ENCODE data around the gene LRRC75A. TPM values are rescaled to one million over a fixed set of nuclear protein-coding genes. Genes with fewer than 3 reads are reported as not detected.
"Not testable (repeated sequence)": the region's sequence is repeated elsewhere in the genome, so short reads cannot be mapped to it uniquely, and the experiment has no call there.

Gene LRRC75A
- polyA plus RNA-seq, 2 of the 4 experiments (the other 2 are of a cell fraction): 0.65 to 0.85 TPM

DNA sequence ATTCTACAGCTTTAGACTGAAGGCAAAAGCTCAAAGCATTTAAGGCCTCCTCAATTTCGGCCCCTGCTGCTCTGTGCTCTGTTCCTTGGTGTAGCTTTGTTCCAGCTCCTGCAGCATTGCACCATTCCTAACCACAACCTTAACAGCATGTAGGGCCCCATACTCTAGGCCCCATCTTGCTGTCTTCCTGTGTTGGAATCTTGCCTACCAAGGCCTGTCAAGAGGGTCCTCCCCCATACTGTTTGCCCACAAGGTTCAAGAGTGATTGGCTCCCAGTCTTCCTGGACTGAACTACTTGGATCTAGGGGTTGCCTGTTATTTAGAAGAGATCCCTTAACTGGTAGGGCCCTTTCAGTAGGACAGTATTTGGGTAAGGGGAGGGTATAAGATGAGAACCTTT lies 49.9 kb downstream of the LRRC75A start:
- 63% methylated on average over 1 of the region's 1 CpG for WGBS (ENCODE audit: missing lambda C conversion rate)
- peak overlapping the region; percentile 75 for H3K4me3 ChIP-seq
- peaks cover 53% of the 10 kb centered on the region for H3K4me1 ChIP-seq
- POLR2A ChIA-PET: interaction anchor here (1.4 to 2.3 kb wide), 3 partner anchors 14 to 156 kb away, joined by 4 to 15 read pairs (median 7); partner anchors contain the start of gene UBB
- CTCF ChIA-PET: interaction anchor here (0.9 to 29.8 kb wide), 7 partner anchors 10 to 147 kb away, joined by 3 to 589 read pairs (median 5); no protein-coding TSS in a partner anchor
- TF ChIP-seq, protein P1, sequence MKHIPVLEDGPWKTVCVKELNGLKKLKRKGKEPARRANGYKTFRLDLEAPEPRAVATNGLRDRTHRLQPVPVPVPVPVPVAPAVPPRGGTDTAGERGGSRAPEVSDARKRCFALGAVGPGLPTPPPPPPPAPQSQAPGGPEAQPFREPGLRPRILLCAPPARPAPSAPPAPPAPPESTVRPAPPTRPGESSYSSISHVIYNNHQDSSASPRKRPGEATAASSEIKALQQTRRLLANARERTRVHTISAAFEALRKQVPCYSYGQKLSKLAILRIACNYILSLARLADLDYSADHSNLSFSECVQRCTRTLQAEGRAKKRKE (CRISPR knock-in tag; IDR thresholded peaks at IDR 0.05; ENCODE audit: low read depth): 0 out of 2 replicates have a peak, but pooled peaks have one; percentile 19
- no peak for TF ChIP-seq TP53 (CRISPR knock-in tag; IDR thresholded peaks at IDR 0.05)
- peak overlapping the region; percentile 90 to 99; a peak in 4 of 6 replicates for H3K27ac ChIP-seq
- ATAC-seq (no peak), FAIRE-seq (no peak), DNase-seq (ENCODE audit: low read depth in 1 of 2, low spot score in 1 of 2) (no peak)
- H3K4me2 ChIP-seq: peak overlapping the region; percentile 75
- no peaks in the 10 kb centered on the region for H3K9me3 ChIP-seq

DNA sequence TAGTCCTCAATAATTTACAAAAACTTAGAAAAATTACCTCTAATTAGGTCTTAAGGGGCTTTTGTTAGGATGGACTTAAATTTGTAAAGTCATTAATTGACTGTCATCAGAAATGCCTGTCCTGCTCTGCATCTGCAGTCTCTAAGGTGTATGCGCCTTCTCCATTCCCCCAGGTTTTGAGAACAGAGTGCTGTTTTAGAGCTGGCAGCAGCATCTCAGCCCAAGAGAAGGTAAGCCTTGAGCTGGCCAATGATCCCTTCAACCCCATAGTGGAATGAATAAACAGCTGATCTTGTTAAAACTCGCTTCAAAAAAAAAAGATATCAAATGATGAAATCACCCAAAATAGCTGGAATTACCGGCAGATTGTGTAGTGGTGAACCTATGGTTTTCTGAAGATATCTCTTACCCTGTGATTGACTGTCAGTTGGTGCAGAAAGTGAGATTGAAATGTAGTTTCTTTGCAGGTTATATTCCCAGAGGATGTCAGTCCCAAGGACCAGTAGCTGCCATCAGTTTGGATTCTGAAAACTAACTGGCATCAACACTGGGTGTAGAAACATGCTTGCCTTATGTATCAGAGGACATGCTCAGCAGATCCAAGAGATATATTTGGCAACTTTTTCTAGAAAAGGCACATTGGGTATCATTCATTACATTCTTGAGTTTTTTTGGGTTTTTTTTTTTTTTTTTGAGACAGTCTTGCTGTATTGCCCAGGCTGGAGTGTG lies 50.9 kb downstream of the LRRC75A start:
- Histone ChIP-seq H3K4me1 (peaks cover 53% of the 10 kb centered on the region), H3K9me3 (no peaks in the 10 kb centered on the region), H3K4me2 (peak overlapping the region; percentile 75), H3K4me3 (peak overlapping the region; percentile 75), H3K27ac (peak overlapping the region; percentile 90 to 99)
- POLR2A ChIA-PET: interaction anchor here (0.5 to 2.3 kb wide), 10 partner anchors 10 to 394 kb away, joined by 3 to 15 read pairs (median 3); partner anchors contain the start of gene UBB
- peak; percentile 43; the same call in 1 of the 2 replicates for TF ChIP-seq POLR2AphosphoS2 (conservative IDR thresholded peaks at IDR 0.05; ENCODE audit: low read length)
- TF ChIP-seq RARB (CRISPR knock-in tag; IDR thresholded peaks at IDR 0.05): 0 out of 2 replicates have a peak, but pooled peaks have one; percentile 21
- TF ChIP-seq CBX8 (IDR thresholded peaks at IDR 0.05): no peak
- TF ChIP-seq HOXA7 (CRISPR knock-in tag; IDR thresholded peaks at IDR 0.05): peak; percentile 80
- peak; percentile 25 for TF ChIP-seq MAFK (IDR thresholded peaks at IDR 0.05; ENCODE audit: partially characterized antibody)
- CTCF ChIA-PET: interaction anchor here (0.6 to 29.8 kb wide), 13 partner anchors 9 to 155 kb away, joined by 3 to 589 read pairs (median 6); partner anchors contain the start of gene CENPV
- 58% methylated on average over 3 of the region's 3 CpGs for WGBS (ENCODE audit: missing lambda C conversion rate)
- no peak for ATAC-seq
- DNase-seq (ENCODE audit: low read depth in 1 of 2, low spot score in 1 of 2): no peak
- FAIRE-seq: no peak

DNA sequence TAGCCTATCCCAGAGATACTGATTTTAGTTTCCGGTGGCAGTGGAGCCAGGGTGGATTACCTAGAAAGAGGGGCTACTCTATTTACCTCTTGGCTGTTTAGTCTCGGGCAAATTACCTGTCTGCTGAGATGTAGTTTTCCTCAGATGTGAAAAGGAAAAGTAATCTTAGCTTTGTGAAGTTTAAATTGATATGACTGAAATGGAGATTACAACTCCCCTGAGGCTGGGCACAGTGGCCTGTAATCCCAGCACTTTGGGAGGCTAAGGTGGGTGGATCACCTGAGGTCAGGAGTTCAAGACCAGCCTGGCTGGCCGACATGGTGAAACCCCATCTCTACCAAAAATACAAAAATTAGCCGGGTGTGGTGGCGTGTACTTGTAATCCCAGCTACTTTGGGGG lies 51.6 kb downstream of the LRRC75A start:
- TF ChIP-seq, protein P2, sequence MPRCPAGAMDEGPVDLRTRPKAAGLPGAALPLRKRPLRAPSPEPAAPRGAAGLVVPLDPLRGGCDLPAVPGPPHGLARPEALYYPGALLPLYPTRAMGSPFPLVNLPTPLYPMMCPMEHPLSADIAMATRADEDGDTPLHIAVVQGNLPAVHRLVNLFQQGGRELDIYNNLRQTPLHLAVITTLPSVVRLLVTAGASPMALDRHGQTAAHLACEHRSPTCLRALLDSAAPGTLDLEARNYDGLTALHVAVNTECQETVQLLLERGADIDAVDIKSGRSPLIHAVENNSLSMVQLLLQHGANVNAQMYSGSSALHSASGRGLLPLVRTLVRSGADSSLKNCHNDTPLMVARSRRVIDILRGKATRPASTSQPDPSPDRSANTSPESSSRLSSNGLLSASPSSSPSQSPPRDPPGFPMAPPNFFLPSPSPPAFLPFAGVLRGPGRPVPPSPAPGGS (IDR thresholded peaks at IDR 0.05): 0 out of 3 replicates have a peak, but pooled peaks have one; percentile 3
- not testable (repeated sequence) for H3K9me3 ChIP-seq; DNase-seq (ENCODE audit: low read depth in 1 of 2, low spot score in 1 of 2); FAIRE-seq; ATAC-seq; TF ChIP-seq FOSL2 (IDR thresholded peaks at IDR 0.05)
- TF ChIP-seq FOSL2 (CRISPR knock-in tag; IDR thresholded peaks at IDR 0.05) (0 out of 2 replicates have a peak, but pooled peaks have one; percentile 7), TFCP2L1 (CRISPR knock-in tag; IDR thresholded peaks at IDR 0.05) (peak; percentile 38; the same call in 1 of the 2 replicates), GATA3 (IDR thresholded peaks at IDR 0.05; ENCODE audit: borderline replicate concordance) (0 out of 2 replicates have a peak, but pooled peaks have one; percentile 5)
- TF ChIP-seq, protein P1 (CRISPR knock-in tag; IDR thresholded peaks at IDR 0.05; ENCODE audit: low read depth): peak; percentile 26; the same call in 1 of the 2 replicates
- Histone ChIP-seq H3K4me3 (peak overlapping the region; percentile 75), H3K27ac (peak overlapping the region; percentile 90 to 99), H3K4me1 (peaks cover 49% of the 10 kb centered on the region), H3K4me2 (peak overlapping the region; percentile 75)
- WGBS (ENCODE audit: missing lambda C conversion rate): 21% methylated on average over 5 of the region's 5 CpGs
- ChIA-PET CTCF (interaction anchor here (0.8 to 29.8 kb wide), 8 partner anchors 12 to 154 kb away, joined by 3 to 589 read pairs (median 8); no protein-coding TSS in a partner anchor), POLR2A (interaction anchor here (0.5 to 1.2 kb wide), 6 partner anchors 54 to 393 kb away, joined by 3 read pairs; no protein-coding TSS in a partner anchor)

DNA sequence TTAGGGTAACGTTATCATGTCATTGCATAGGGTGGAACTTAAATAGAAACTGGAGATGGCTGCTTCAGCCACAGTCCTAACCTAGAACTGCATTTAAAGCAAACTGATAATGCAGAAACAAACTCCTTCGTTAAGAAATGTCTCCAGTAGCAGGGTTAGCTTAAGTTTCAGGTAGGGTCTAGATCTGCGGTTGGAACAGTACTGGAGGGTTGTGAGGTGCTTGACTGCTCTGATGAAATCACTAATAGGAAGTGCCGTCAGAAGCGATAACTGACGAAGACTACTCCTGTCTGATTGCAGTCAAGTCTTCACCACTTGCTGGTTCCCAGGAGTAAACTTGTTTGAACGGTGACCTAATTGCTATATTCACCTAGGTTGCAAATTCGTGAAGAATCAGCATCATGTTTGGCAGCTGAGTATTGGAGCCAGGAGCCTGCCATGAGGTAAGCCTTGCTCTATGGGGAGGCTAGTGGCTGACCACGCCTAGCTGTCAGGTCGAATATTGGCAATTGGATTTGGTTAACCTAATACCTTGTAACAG lies 52.1 kb downstream of the LRRC75A start:
- ATAC-seq (no peak), FAIRE-seq (no peak), DNase-seq (ENCODE audit: low read depth in 1 of 2, low spot score in 1 of 2) (no peak)
- Histone ChIP-seq H3K4me2 (peak overlapping the region; percentile 75), H3K4me1 (peaks cover 47% of the 10 kb centered on the region), H3K27ac (peak overlapping the region; percentile 90 to 99), H3K9me3 (no peaks in the 10 kb centered on the region), H3K4me3 (peak overlapping the region; percentile 75)
- POLR2A ChIA-PET: interaction anchor here (0.7 to 2.2 kb wide), 6 partner anchors 8 to 392 kb away, joined by 3 to 24 read pairs (median 5); partner anchors contain the start of gene CENPV
- WGBS (ENCODE audit: missing lambda C conversion rate): 2% methylated on average over 10 of the region's 10 CpGs
- CTCF ChIA-PET: interaction anchor here (1.0 to 29.8 kb wide), 8 partner anchors 11 to 154 kb away, joined by 3 to 589 read pairs (median 14); no protein-coding TSS in a partner anchor
- TF ChIP-seq RCOR1 (IDR thresholded peaks at IDR 0.05; ENCODE audit: low read depth, low read length): no peak
- no peak for TF ChIP-seq NFE2L2 (conservative IDR thresholded peaks at IDR 0.05; ENCODE audit: low read length)
- peak; percentile 93 for TF ChIP-seq HOXA7 (CRISPR knock-in tag; IDR thresholded peaks at IDR 0.05)
- no peak for TF ChIP-seq RNF2 (IDR thresholded peaks at IDR 0.05; ENCODE audit: borderline replicate concordance, low read depth)
- TF ChIP-seq FOSB (CRISPR knock-in tag; IDR thresholded peaks at IDR 0.05): 0 out of 2 replicates have a peak, but pooled peaks have one; percentile 65
- peak; percentile 23; the same call in 1 of the 2 replicates for TF ChIP-seq GATA3 (IDR thresholded peaks at IDR 0.05; ENCODE audit: borderline replicate concordance)
- TF ChIP-seq JUN (IDR thresholded peaks at IDR 0.05): peak; percentile 56 to 69; a peak in 4 of 5 replicates
- TF ChIP-seq, protein P2 (IDR thresholded peaks at IDR 0.05): peak; percentile 28; the same call in 1 of the 3 replicates
- TF ChIP-seq CHD4 (IDR thresholded peaks at IDR 0.05; ENCODE audit: borderline replicate concordance): no peak
- no peak for TF ChIP-seq ZNF302 (CRISPR knock-in tag; IDR thresholded peaks at IDR 0.05)
- no peak for TF ChIP-seq CBX8 (IDR thresholded peaks at IDR 0.05)
- TF ChIP-seq JUNB (IDR thresholded peaks at IDR 0.05): no peak
- 0 out of 2 replicates have a peak, but pooled peaks have one; percentile 78 for TF ChIP-seq RARB (CRISPR knock-in tag; IDR thresholded peaks at IDR 0.05)
- TF ChIP-seq TFCP2L1 (CRISPR knock-in tag; IDR thresholded peaks at IDR 0.05): peak; percentile 84
- TF ChIP-seq FOXS1 (CRISPR knock-in tag; IDR thresholded peaks at IDR 0.05): no peak
- TF ChIP-seq CEBPB (IDR thresholded peaks at IDR 0.05): no peak

All from A549 (cell line).